HepG2 (cell line): Measurements from ENCODE around the gene UTP3. TPM values are rescaled to one million over a fixed set of nuclear protein-coding genes. Genes with fewer than 3 reads are reported as not detected.
A peak's percentile ranks its signal among the peaks of the same experiment; 100 is the strongest.

Experiments
- DRAP1 ChIP-seq: IDR thresholded peaks from 2 replicates; pipeline ENCODE4 v1.6.1; 2016; ENCODE audit warnings: missing genetic modification reagents, missing compliant biosample characterization
- HCFC1 ChIP-seq: fragments of 150-350 bp; IDR thresholded peaks from 2 replicates; pipeline ENCODE4 v1.6.1; 2014; ENCODE audit warnings: low read depth, low read length
- ISL2 ChIP-seq: sonication (generic); formaldehyde crosslinking; IDR thresholded peaks from 2 replicates; pipeline ENCODE4 v1.5.0; 2020; ENCODE audit warnings: missing genetic modification reagents
- NRL ChIP-seq: sonication (generic); formaldehyde crosslinking; IDR thresholded peaks from 2 replicates; pipeline ENCODE4 v1.5.0; 2020; ENCODE audit warnings: missing genetic modification reagents, mild to moderate bottlenecking, moderate library complexity, borderline replicate concordance
- RELA ChIP-seq: sonication (generic); formaldehyde crosslinking; IDR thresholded peaks from 2 replicates; pipeline ENCODE4 v1.4.0; 2020; ENCODE audit warnings: missing genetic modification reagents
- RERE ChIP-seq: IDR thresholded peaks from 2 replicates; pipeline ENCODE4 v1.6.1; 2016; ENCODE audit warnings: low read depth, missing genetic modification reagents, missing compliant biosample characterization
- SAP130 ChIP-seq: IDR thresholded peaks from 2 replicates; pipeline ENCODE4 v1.6.1; 2016; ENCODE audit warnings: low read depth
- SOX13 ChIP-seq, 3 experiments: fragments of 450-650 bp in 1 of 3; sonication (generic) in 1 of 3; formaldehyde crosslinking in 1 of 3; IDR thresholded peaks in 2 of 3; conservative IDR thresholded peaks in 1 of 3; 2 replicates each; pipeline versions ENCODE4 v1.5.0 to v1.6.1; 2016 to 2020; ENCODE audit warnings: antibody characterized with exemption in 1 of 3, mild to moderate bottlenecking in 1 of 3, missing compliant biosample characterization in 1 of 3, missing genetic modification reagents in 1 of 3, moderate library complexity in 1 of 3
- TBP ChIP-seq: sonication (generic); formaldehyde crosslinking; IDR thresholded peaks from 2 replicates; pipeline ENCODE4 v1.5.0; 2020; ENCODE audit warnings: missing genetic modification reagents
- ZNF143 ChIP-seq: sonication (generic); formaldehyde crosslinking; IDR thresholded peaks from 2 replicates; pipeline ENCODE4 v1.4.0; 2020; ENCODE audit warnings: missing genetic modification reagents
- ZNF264 ChIP-seq: sonication (generic); formaldehyde crosslinking; IDR thresholded peaks from 2 replicates; pipeline ENCODE4 v1.4.0; 2020; ENCODE audit warnings: missing genetic modification reagents
- ZNF276 ChIP-seq: sonication (generic); formaldehyde crosslinking; IDR thresholded peaks from 2 replicates; pipeline ENCODE4 v1.4.0; 2020; ENCODE audit warnings: mild to moderate bottlenecking, low read depth, missing genetic modification reagents
- ZNF281 ChIP-seq: sonication (generic); formaldehyde crosslinking; IDR thresholded peaks from 2 replicates; pipeline ENCODE4 v1.4.0; 2020; ENCODE audit warnings: missing genetic modification reagents, borderline replicate concordance
- ZNF292 ChIP-seq: sonication (generic); formaldehyde crosslinking; IDR thresholded peaks from 2 replicates; pipeline ENCODE4 v1.8.1; 2022; ENCODE audit warnings: mild to moderate bottlenecking, low read depth, missing genetic modification reagents, borderline replicate concordance
- ZNF580 ChIP-seq: IDR thresholded peaks from 2 replicates; pipeline ENCODE4 v1.6.1; 2016; ENCODE audit warnings: low read depth, borderline replicate concordance
- polyA plus RNA-seq, 8 experiments: library from polyadenylated mRNA; depleted of rRNA in 3 of 8; stranded (reverse) in 7 of 8; unstranded in 1 of 8; fragments of >200 nt; fragmentation: Illumina TruSeq in 4 of 8; extraction: Trizol in 4 of 8; gene quantifications; 2 replicates each; pipeline versions ENCODE4 v1.2.1 to v1.2.3, GENCODE V29; 2011 to 2016; ENCODE audit warnings: low read depth in 4 of 8, missing spikeins in 1 of 8, mixed read lengths in 1 of 8; ENCODE audit not compliant: insufficient read depth in 1 of 8
- total RNA-seq, 5 experiments: library from RNA; depleted of rRNA; stranded (reverse); fragments of >200 nt; fragmentation: Illumina TruSeq; extraction: Trizol; gene quantifications; 2 replicates each; pipeline ENCODE4 v1.2.3, GENCODE V29; 2016; ENCODE audit warnings: low read depth in 1 of 5

UTP3 gene
- total and polyA plus RNA-seq, 2 of the 13 experiments (the other 11 are each of a cell fraction or from before 2014, with no cell fraction given) = 6.9 to 19.5 TPM

GRCh38 chr4:70704215-70704930 is 16.0 kb downstream of the UTP3 start (continued):
- TF ChIP-seq ZNF264 (no peak), SAP130 (CRISPR knock-in tag) (peak; percentile 63), ZNF276 (CRISPR knock-in tag) (0 out of 2 replicates have a peak, but pooled peaks have one; percentile 6), ZNF143 (CRISPR knock-in tag) (no peak), SOX13 (IDR thresholded peaks at IDR 0.05) (no peak), SOX13 (CRISPR knock-in tag; conservative IDR thresholded peaks at IDR 0.05 in 1 of 2, IDR thresholded peaks at IDR 0.05 in 1 of 2) (no peak; a peak in 1 of 4 replicates), ZNF580 (CRISPR knock-in tag) (no peak; the same call in 1 of the 2 replicates), ZNF292 (CRISPR knock-in tag) (no peak), DRAP1 (CRISPR knock-in tag) (no peak), RERE (CRISPR knock-in tag) (no peak), ISL2 (0 out of 2 replicates have a peak, but pooled peaks have one; percentile 16), RELA (no peak), HCFC1 (no peak), ZNF281 (CRISPR knock-in tag) (no peak), NRL (CRISPR knock-in tag) (no peak), TBP (CRISPR knock-in tag) (no peak)
